H9 (cell line): ENCODE results near the gene INSIG1. TPM values are rescaled to one million over a fixed set of nuclear protein-coding genes. Genes with fewer than 3 reads are reported as not detected.
A peak's percentile ranks its signal among the peaks of the same experiment; 100 is the strongest.

ENCODE experiments used
- DNase-seq: peaks from one replicate; pipeline ENCODE4 v3.0.0-alpha.2; 2017
- H2AFZ ChIP-seq: one replicate; pipeline ENCODE4 v1.6.1; 2013; ENCODE audit warnings: mild to moderate bottlenecking, low read length, control low read depth, moderate library complexity
- H2AK5ac ChIP-seq: 2 replicates; pipeline ENCODE4 v1.6.1; 2013; ENCODE audit warnings: low read length, control low read depth, mixed read lengths; ENCODE audit not compliant: insufficient read length
- H2BK120ac ChIP-seq: one replicate; pipeline ENCODE4 v1.6.1; 2013; ENCODE audit warnings: low read depth, mild to moderate bottlenecking, low read length, control low read depth, inconsistent platforms; ENCODE audit not compliant: poor library complexity, severe bottlenecking
- H2BK12ac ChIP-seq: 2 replicates; pipeline ENCODE4 v1.6.1; 2013; ENCODE audit warnings: low read length, control low read depth, mixed read lengths, low read depth; ENCODE audit not compliant: insufficient read length
- H2BK15ac ChIP-seq: 2 replicates; pipeline ENCODE4 v1.6.1; 2013; ENCODE audit warnings: low read depth, low read length, control low read depth
- H2BK20ac ChIP-seq: one replicate; pipeline ENCODE4 v1.6.1; 2013; ENCODE audit warnings: low read depth, mild to moderate bottlenecking, low read length, control low read depth, inconsistent platforms; ENCODE audit not compliant: poor library complexity, severe bottlenecking
- H2BK5ac ChIP-seq: 2 replicates; pipeline ENCODE4 v1.6.1; 2013; ENCODE audit warnings: low read length, control low read depth, mixed read lengths; ENCODE audit not compliant: insufficient read length
- H3K14ac ChIP-seq: 2 replicates; pipeline ENCODE4 v1.6.1; 2013; ENCODE audit warnings: low read length, control low read depth; ENCODE audit not compliant: insufficient read depth
- H3K18ac ChIP-seq: 2 replicates; pipeline ENCODE4 v1.6.1; 2013; ENCODE audit warnings: low read depth, mild to moderate bottlenecking, mixed read lengths, low read length, control low read depth; ENCODE audit not compliant: insufficient read length
- H3K23ac ChIP-seq: 2 replicates; pipeline ENCODE4 v1.6.1; 2013; ENCODE audit warnings: low read length, control low read depth, mixed read lengths, low read depth; ENCODE audit not compliant: insufficient read length
- H3K23me2 ChIP-seq: 2 replicates; pipeline ENCODE4 v1.6.1; 2013; ENCODE audit warnings: low read depth, mild to moderate bottlenecking, mixed read lengths, low read length, control low read depth; ENCODE audit not compliant: insufficient read length, poor library complexity, severe bottlenecking
- H3K27ac ChIP-seq: 2 replicates; pipeline ENCODE4 v1.5.1; 2013; ENCODE audit warnings: low read length, control low read depth, mixed read lengths, low read depth; ENCODE audit not compliant: insufficient read length
- H3K27me3 ChIP-seq: 2 replicates; pipeline ENCODE4 v1.6.1; 2013; ENCODE audit warnings: low read length, control low read depth, inconsistent platforms; ENCODE audit not compliant: insufficient read depth
- H3K4ac ChIP-seq: 2 replicates; pipeline ENCODE4 v1.6.1; 2013; ENCODE audit warnings: low read depth, mild to moderate bottlenecking, control low read depth, inconsistent platforms, low read length, moderate library complexity
- H3K4me1 ChIP-seq: 2 replicates; pipeline ENCODE4 v1.6.1; 2013; ENCODE audit warnings: low read length, control low read depth, inconsistent platforms; ENCODE audit not compliant: insufficient read depth
- H3K4me2 ChIP-seq: 2 replicates; pipeline ENCODE4 v1.6.1; 2013; ENCODE audit warnings: low read length, control low read depth, mixed read lengths; ENCODE audit not compliant: insufficient read length, insufficient read depth
- H3K56ac ChIP-seq: 2 replicates; pipeline ENCODE4 v1.6.1; 2013; ENCODE audit warnings: low read depth, mild to moderate bottlenecking, mixed read lengths, low read length, control low read depth; ENCODE audit not compliant: insufficient read length
- H3K79me1 ChIP-seq: 2 replicates; pipeline ENCODE4 v1.6.1; 2013; ENCODE audit warnings: low read depth, mild to moderate bottlenecking, moderate library complexity, low read length, control low read depth, inconsistent platforms; ENCODE audit not compliant: insufficient read depth, poor library complexity, severe bottlenecking
- H3K79me2 ChIP-seq: 2 replicates; pipeline ENCODE4 v1.6.1; 2013; ENCODE audit warnings: low read length, control low read depth, inconsistent platforms; ENCODE audit not compliant: insufficient read depth
- H3K9ac ChIP-seq: 2 replicates; pipeline ENCODE4 v1.6.1; 2013; ENCODE audit warnings: low read length, control low read depth, mixed read lengths; ENCODE audit not compliant: insufficient read length; ENCODE audit errors: extremely low read depth
- H3K9me3 ChIP-seq: one replicate; pipeline ENCODE4 v1.6.1; 2013; ENCODE audit warnings: low read depth, low read length, inconsistent platforms; ENCODE audit not compliant: control insufficient read depth
- H3T11ph ChIP-seq: one replicate; pipeline ENCODE4 v1.6.1; 2013; ENCODE audit warnings: mild to moderate bottlenecking, low read length, control low read depth, inconsistent platforms
- H4K20me1 ChIP-seq: one replicate; pipeline ENCODE4 v1.6.1; 2013; ENCODE audit not compliant: control insufficient read depth, insufficient read length, insufficient read depth
- H4K5ac ChIP-seq: 2 replicates; pipeline ENCODE4 v1.6.1; 2013; ENCODE audit warnings: low read depth, mild to moderate bottlenecking, mixed read lengths, low read length, control low read depth; ENCODE audit not compliant: insufficient read length
- H4K8ac ChIP-seq: replicated peaks from 2 replicates; pipeline ENCODE4 v1.6.1; 2013; ENCODE audit warnings: low read length, control low read depth, mixed read lengths, low read depth; ENCODE audit not compliant: insufficient read length
- H4K91ac ChIP-seq: 2 replicates; pipeline ENCODE4 v1.6.1; 2013; ENCODE audit warnings: low read depth, mild to moderate bottlenecking, moderate library complexity, mixed read lengths, low read length, control low read depth; ENCODE audit not compliant: insufficient read length
- H3K27ac Mint-ChIP-seq, 3 experiments: 2 replicates in 2 of 3; 3 replicates in 1 of 3; pipeline ENCODE4 v1.8.0; 2020 to 2021; ENCODE audit warnings: mixed read lengths in 3 of 3, mild to moderate bottlenecking in 1 of 3, moderate library complexity in 1 of 3
- H3K27me3 Mint-ChIP-seq: 2 replicates; pipeline ENCODE4 v1.8.0; 2021; ENCODE audit warnings: low read depth, mild to moderate bottlenecking, moderate library complexity, mixed read lengths
- H3K36me3 Mint-ChIP-seq, 3 experiments: 2 replicates in 2 of 3; 3 replicates in 1 of 3; pipeline ENCODE4 v1.8.0; 2020 to 2021; ENCODE audit warnings: low read depth in 3 of 3, mixed read lengths in 3 of 3; ENCODE audit not compliant: insufficient read depth in 1 of 3
- H3K4me1 Mint-ChIP-seq, 2 experiments: 2 replicates each; pipeline ENCODE4 v1.8.0; 2020; ENCODE audit warnings: mixed read lengths in 2 of 2
- H3K4me3 Mint-ChIP-seq, 2 experiments: 2 replicates in 1 of 2; 3 replicates in 1 of 2; pipeline ENCODE4 v1.8.0; 2020 to 2021; ENCODE audit warnings: mild to moderate bottlenecking in 2 of 2, mixed read lengths in 2 of 2, moderate library complexity in 1 of 2
- H3K9me3 Mint-ChIP-seq, 2 experiments: 2 replicates in 1 of 2; 3 replicates in 1 of 2; pipeline ENCODE4 v1.8.0; 2020; ENCODE audit warnings: mild to moderate bottlenecking in 2 of 2, mixed read lengths in 2 of 2, moderate library complexity in 1 of 2
- CTCF ChIP-seq: fragments of 200-600 bp; sonication (generic); conservative IDR thresholded peaks from 3 replicates; pipeline ENCODE4 v1.8.0; 2021; ENCODE audit warnings: antibody characterized with exemption, mild to moderate bottlenecking
- WGBS: extraction: QIAGEN DNeasy Blood & Tissue Kit; methylation state at CpG from one replicate; pipeline ENCODE4 v1.1.7; 2013; ENCODE audit warnings: missing lambda C conversion rate, low lambda C conversion rate, mixed read lengths; ENCODE audit not compliant: insufficient read length; ENCODE audit errors: extremely low coverage; 5-methylcytosine and 5-hydroxymethylcytosine counted together
- total RNA-seq: library from RNA; stranded (reverse); gene quantifications from 2 replicates; pipeline ENCODE4 v1.2.1, GENCODE V29; 2021

Gene INSIG1
- total RNA-seq, 1 experiment from 2014 or later: 23.3 TPM

DNA sequence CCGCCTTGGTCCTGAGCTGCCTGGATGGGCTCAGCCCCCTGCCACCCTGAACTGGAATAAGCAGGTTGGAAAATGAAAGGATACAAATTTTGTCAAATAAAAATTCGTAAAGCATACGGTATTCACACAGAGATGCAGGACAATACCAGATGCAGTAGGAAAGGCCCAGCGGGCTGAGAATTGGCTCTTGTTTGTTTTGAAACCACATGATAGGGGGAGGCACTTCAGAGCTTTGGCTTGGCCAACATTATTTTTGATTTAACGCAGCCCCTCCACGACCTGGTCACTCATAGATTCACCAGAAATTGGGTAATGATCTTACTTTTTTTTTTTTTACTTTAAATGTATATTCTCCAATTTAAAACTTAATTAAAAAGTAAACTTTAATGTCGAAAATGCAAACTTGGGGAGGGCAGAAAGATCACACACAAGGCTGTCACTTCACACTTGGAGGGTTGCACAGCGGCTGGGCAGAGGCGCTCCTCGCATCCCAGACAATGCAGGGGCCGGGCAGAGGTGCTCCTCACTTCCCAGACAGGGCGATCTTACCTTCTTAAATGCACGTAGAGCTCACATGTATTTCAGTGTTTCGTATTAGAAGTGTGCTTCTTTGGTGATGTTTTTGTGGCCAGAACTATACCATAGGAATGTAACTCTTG is 17.8 kb upstream of the INSIG1 start:
- Mint-ChIP-seq H3K27me3 (peaks cover 3% of the 10 kb centered on the region), H3K9me3 (no peaks in the 10 kb centered on the region), H3K36me3 (no peaks in the 10 kb centered on the region), H3K4me1 (peaks cover 15% of the 10 kb centered on the region in 2 experiments), H3K4me3 (no peak overlapping the region), H3K27ac (peak overlapping the region in 1 of 3 experiments; percentile 65; a peak in 1 of 7 replicates)
- Histone ChIP-seq H3K23me2 (no peaks in the 10 kb centered on the region), H2BK20ac (no peak overlapping the region), H3K9ac (no peak overlapping the region), H3K4ac (no peak overlapping the region), H2BK15ac (no peak overlapping the region), H4K8ac (no peak overlapping the region), H2AFZ (no peak overlapping the region), H4K91ac (no peak overlapping the region), H2AK5ac (no peak overlapping the region), H3K27me3 (no peaks in the 10 kb centered on the region), H3K14ac (no peak overlapping the region), H3K56ac (no peak overlapping the region), H3T11ph (no peak overlapping the region), H3K23ac (no peak overlapping the region), H3K9me3 (no peaks in the 10 kb centered on the region), H4K5ac (no peak overlapping the region), H3K18ac (no peak overlapping the region), H3K79me2 (no peaks in the 10 kb centered on the region), H3K79me1 (no peaks in the 10 kb centered on the region), H2BK12ac (no peak overlapping the region), H2BK120ac (no peak overlapping the region), H2BK5ac (no peak overlapping the region), H3K27ac (no peak overlapping the region), H3K4me1 (no peaks in the 10 kb centered on the region), H3K4me2 (no peak overlapping the region), H4K20me1 (no peaks in the 10 kb centered on the region)
- DNase-seq: no peak
- WGBS: no CpG with 5 or more reads among the region's 14 CpGs
- TF ChIP-seq CTCF: no peak
